HG03103 (cell line): ENCODE results near the gene SHISAL1.
"Not testable (repeated sequence)": the region's sequence is repeated elsewhere in the genome, so short reads cannot be mapped to it uniquely, and the experiment has no call there.

Source experiments
- ATAC-seq: cut with Tn5 transposase; IDR thresholded peaks from one replicate; pipeline ENCODE4 v1.9.1; 2021; ENCODE audit warnings: low read depth; ENCODE audit not compliant: unreplicated experiment

Gene SHISAL1

GRCh38 chr22:44244265-44244822 lies 68.4 kb downstream of the SHISAL1 start:
- ATAC-seq, result no peak

DNA sequence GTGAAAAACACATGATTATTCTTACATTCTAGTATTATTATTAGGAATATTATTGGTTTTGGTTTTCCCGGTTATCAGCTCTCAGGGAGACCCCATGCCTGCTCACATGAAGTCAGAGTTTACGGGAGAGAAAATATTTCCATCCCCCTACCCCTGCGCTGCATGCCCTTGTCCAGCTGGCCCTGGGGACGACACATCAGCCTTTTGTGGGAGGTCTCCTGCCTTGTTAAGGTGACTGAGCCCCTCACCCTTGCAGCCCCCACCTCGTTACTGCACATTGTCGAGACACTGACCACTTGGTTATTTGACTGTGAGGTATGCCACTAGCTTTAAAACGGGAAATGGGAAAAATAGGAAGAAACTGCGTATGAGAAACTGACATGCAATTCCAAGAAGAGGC lies 69.0 kb downstream of the SHISAL1 start:
- no peak for ATAC-seq

DNA sequence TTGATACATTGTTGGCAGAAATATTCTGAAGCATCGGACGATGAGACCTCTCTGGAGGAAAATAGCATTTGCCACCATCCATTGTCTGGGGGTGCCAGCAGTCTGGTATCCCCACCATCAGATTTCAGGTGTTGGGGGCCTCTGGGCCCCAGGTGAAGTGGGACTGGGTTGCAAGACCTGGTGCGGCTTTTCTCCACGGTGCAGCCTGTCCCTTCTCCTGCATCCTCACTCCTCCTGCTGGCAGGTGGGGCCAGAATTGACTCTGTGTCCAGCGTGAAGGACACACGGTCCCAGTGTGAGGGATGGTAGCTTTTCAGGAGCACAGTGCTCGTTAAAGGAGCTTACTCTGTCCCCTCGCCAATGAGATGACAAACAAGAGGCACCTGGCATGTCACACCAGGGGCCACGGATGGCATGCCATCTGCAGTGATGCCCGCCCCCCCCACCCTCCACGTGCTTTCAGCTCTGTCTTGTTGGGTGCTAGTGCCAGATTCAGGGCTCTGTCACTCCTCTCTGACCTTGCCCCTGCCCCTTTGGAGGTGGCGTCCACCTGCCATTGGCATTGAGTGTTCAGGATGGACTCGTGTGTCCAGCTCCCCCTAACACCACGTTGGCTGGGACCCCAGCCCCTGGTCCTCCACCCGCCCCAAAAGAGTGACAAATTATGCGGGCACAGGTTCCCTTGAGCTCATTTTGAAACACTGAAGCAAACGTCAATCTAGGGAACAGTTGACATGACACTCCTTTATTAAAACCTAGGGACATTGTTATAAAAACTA lies 69.6 kb downstream of the SHISAL1 start:
- no peak for ATAC-seq

DNA sequence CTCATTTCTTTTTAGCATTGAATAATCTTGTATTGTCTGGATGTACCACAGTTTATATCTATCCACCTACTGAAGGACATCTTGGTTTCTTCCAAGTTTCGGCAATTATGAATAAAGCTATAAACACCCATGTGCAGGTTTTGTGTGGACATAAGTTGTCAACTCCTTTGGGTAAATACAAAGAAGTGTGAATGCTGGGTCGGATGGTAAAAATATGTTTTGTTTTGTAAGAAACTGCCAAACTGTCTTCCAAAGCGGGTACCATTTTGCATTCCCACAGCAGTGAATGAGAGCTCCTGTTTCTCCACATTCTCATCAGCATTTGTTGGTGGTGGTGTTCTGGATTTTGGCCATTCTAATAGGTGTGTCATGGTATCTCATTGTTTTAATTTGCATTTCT lies 71.6 kb downstream of the SHISAL1 start:
- not testable (repeated sequence) for ATAC-seq

- no peak for ATAC-seq
These were observed 75.5 kb downstream of the SHISAL1 start for GRCh38 chr22:44237290-44237689.

GRCh38 chr22:44234372-44234771 lies 78.4 kb downstream of the SHISAL1 start:
- not testable (repeated sequence) for ATAC-seq

DNA sequence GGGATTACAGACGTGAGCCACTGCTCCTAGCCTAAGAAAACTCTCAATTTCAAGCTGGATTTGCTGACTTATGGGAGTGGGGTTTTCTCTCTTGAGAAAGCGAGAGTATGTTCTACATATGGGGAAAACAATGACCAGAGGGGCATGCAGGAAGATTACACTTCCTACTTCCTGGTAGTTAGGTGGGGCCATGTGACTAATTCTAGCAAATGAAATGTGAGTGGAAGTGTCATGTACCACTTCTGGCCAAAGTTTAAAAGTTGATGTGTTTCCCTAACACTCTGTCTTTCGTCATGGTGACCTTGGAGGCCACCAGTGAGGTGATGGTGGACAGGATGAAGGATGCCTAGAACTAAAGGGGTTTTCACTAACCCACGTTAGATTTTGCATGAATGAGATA lies 81.5 kb downstream of the SHISAL1 start:
- no peak for ATAC-seq

DNA sequence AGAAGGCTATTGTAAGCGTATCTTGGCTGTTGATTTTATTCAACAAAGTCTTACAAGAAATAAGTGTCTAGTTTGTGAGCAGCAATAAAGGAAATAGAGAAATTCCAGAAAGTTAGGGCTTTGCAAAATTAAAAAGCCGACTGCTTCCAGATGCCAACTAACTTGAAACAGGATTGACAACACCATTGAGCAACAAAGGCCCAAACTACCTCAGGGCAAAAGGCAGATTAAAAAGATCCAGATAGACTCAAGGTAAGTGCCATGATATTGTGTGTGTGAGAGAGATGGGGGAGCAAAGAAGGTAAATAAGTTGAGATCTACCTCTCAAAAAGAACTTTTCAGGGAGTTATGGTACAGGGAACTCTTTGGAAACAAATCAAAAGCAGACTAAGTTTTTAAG lies 82.9 kb downstream of the SHISAL1 start:
- ATAC-seq, result no peak

DNA sequence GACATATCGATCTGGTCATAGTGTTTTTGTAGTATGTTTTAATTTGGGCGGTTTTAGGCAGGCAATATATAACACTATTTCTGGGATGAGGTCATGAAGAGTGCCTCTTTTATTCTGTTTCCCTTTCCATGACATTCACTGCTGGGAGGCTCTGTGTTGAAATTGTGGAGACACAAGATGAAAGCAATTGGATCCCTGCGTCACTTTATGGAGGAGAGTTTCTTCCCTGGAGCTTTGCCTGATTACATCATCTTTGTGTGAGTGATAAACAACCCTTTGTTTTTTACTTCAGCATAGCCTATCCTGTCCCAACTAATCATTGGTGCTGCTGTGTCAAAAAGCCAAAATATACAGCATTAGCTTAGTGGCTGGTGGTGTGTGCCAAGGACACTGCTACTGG lies 83.4 kb downstream of the SHISAL1 start:
- no peak for ATAC-seq

DNA sequence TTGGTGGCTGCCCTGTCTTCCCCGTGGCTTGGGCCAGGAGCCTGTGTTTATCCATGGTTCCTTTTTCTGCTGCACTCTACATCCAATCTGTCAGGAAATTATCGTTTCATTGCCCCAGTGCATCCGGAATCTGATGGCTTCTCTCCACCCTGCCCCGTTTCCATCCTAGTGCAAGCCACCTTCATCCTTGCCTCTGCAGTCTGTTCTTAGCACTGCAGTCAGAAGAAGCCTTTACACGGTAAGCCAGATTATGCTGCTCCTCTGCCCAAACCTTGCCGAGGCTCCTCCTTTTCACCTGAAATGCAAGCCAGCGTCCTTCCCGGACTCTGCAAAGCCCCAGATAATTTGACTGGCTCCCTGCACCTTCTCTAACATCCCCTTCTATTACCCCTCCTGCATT lies 86.9 kb downstream of the SHISAL1 start:
- no peak for ATAC-seq

- no peak for ATAC-seq
These were observed 87.6 kb downstream of the SHISAL1 start for GRCh38 chr22:44225091-44225689.

GRCh38 chr22:44224166-44224565 lies 88.6 kb downstream of the SHISAL1 start:
- no peak for ATAC-seq

GRCh38 chr22:44221710-44222475 lies 90.9 kb downstream of the SHISAL1 start:
- no peak for ATAC-seq

DNA sequence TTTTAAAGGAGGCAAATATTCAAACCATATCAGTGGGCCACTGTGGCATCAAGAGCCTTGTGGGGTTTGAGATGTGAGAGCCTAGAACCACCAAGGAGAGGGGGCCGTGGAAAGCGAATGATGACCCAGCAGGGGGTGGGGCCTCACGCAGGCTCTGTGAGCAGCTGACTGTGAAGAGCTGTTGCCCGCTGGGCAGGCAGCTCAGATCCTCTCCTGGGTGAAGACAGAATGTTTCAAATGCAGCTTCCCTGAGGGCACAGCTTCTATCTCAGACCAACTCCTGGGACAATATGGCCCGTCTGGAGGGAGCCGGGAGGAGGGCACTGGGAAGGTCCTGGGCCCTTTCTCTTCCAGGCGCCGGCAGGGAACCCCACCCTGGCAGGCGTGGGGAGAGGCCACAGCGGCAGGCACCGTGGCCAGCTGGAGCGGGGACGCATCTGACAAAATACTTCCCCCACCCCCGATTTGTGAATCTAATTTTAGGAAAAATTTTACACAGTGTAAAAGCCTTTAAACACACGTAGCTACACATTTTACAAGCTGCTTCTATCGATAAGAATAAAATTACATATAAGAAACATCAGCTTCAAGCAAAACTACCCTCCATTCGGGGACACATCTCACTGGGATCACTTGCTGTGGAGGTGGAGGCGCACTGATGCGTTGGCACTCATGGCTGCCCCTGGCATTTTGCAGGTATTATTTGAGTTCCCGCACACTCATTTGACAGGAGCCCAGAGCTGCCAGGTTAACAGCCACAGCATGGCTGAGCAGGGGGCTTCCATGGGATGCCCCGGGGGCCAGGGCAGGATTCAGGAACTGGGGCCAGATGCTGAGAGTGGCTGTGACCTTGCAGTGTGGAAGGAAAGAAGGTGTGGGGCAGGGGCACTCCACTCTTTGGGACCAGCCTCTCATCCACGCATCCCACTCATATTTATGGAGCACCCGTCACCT lies 91.7 kb downstream of the SHISAL1 start:
- no peak for ATAC-seq

DNA sequence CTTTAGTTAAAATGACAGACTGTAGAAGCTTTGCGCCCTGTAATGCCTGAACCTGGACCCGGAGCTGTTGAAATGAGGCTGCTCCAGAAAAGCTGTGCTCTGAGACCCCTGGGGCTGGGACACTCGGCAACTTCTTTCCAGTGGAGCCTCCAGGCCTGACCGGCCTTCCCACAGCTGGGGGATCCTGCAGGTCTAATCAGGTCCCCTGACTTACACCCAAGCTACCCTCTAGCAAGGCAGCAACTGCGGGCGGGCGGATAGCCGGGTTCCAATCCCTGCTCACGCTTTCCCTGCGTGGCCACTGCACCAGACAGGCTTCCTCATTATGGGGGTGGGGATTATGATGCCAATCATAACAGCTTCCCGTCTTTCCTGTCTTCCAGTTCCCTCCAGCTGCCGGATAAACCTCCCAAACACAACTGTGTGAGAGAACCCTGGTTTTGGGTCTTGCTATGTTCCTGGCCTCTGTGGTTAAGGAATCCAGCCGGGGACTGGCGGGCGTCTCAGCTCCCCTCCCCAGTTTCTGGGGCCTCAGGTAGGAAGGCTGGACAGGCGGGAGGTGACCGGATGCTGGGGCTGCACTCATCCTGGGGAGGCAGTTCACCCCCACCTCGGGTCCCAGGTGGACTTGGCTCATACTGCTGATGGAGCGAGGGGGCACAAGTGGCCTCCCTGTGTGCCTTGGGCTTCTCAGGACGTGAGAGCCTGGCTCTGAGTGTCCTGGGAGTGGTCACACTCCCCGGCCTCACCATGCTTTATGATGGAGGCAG lies 93.5 kb downstream of the SHISAL1 start:
- no peak for ATAC-seq

GRCh38 chr22:44218071-44218470 lies 94.7 kb downstream of the SHISAL1 start:
- ATAC-seq, result no peak

- no peak for ATAC-seq
These were observed 95.4 kb downstream of the SHISAL1 start for GRCh38 chr22:44217346-44217745.

- ATAC-seq, result no peak
These were observed 97.5 kb downstream of the SHISAL1 start for GRCh38 chr22:44215287-44215686.

GRCh38 chr22:44214764-44215163 lies 98.0 kb downstream of the SHISAL1 start:
- no peak for ATAC-seq
